Measurements from ENCODE around the gene TNS1. TPM values are rescaled to one million over a fixed set of nuclear protein-coding genes. Genes with fewer than 3 reads are reported as not detected.

Gene TNS1
- total and polyA plus RNA-seq, 10 of the 15 experiments (the other 5 are each of a cell fraction or from before 2014, with no cell fraction given), result 0.05 to 0.44 TPM; not detected in 8

GRCh38 chr2:217798191-217798590 lies 204.6 kb downstream of the TNS1 start:
- H3K9ac ChIP-seq (ENCODE audit: control insufficient read depth, insufficient read depth, low read length), result no peak overlapping the region
- ATAC-seq (no peak), DNase-seq (ENCODE audit: low read depth, low spot score) (no peak), FAIRE-seq (no peak)
- CTCF ChIA-PET, result interaction anchor here (0.6 to 3.6 kb wide), 5 partner anchors 8 to 165 kb away, joined by 3 to 15 read pairs (median 4); no protein-coding TSS in a partner anchor
- intact Hi-C loops (cut with micrococcal nuclease; ENCODE audit: unreplicated experiment) (no loop called here), in situ Hi-C loops (cut with MboI) (no loop called here)
- BruUV-seq (replicated peaks), result no TSS peak
- no peak overlapping the region for H3K4me3 ChIP-seq
- POLR2A ChIA-PET, result no interaction called here
- H4K20me1 ChIP-seq (ENCODE audit: control insufficient read depth, insufficient read depth), result no peaks in the 10 kb centered on the region
- peaks cover 4% of the 10 kb centered on the region for H3K4me1 ChIP-seq (ENCODE audit: control insufficient read depth, insufficient read depth, low read length)
- H3K4me2 ChIP-seq (ENCODE audit: control insufficient read depth, insufficient read depth), result no peak overlapping the region
- no peaks in the 10 kb centered on the region for H3K79me2 ChIP-seq (ENCODE audit: control insufficient read depth, insufficient read depth, low read length)
- TF ChIP-seq STAT1 (conservative IDR thresholded peaks at IDR 0.05) (no peak), DPF2 (IDR thresholded peaks at IDR 0.05) (no peak), CREB1 (IDR thresholded peaks at IDR 0.05; ENCODE audit: low read depth) (no peak), NR2C1 (IDR thresholded peaks at IDR 0.05) (no peak), CBX3 (IDR thresholded peaks at IDR 0.05; ENCODE audit: borderline replicate concordance, low read depth) (no peak), HDAC6 (IDR thresholded peaks at IDR 0.05; ENCODE audit: unreplicated experiment) (no peak), EP300 (IDR thresholded peaks at IDR 0.05; ENCODE audit: borderline replicate concordance in 1 of 2, control insufficient read depth in 1 of 2, low read depth in 2 of 2, low read length in 2 of 2) (no peak)
- SMC1A ChIA-PET (ENCODE audit: uncharacterized antibody, unreplicated experiment), result interaction anchor here (1.1 kb wide), 1 partner anchor 11 kb away, joined by 3 read pairs; no protein-coding TSS in a partner anchor
- no peaks in the 10 kb centered on the region for H3K36me3 ChIP-seq (ENCODE audit: control insufficient read depth in 2 of 2, insufficient read depth in 2 of 2, low read length in 1 of 2)
- RAD21 ChIA-PET (ENCODE audit: unreplicated experiment), result no interaction called here
- no peak overlapping the region for H2AFZ ChIP-seq (ENCODE audit: control insufficient read depth, low read depth, low read length)
- H3K27me3 ChIP-seq (replicated peaks in 1 of 2; ENCODE audit: control insufficient read depth in 2 of 2, insufficient read depth in 2 of 2, low read length in 1 of 2), result no peaks in the 10 kb centered on the region
- WGBS (ENCODE audit: insufficient coverage, insufficient replicate concordance, low lambda C conversion rate, missing lambda C conversion rate), result 54% methylated on average over 7 of the region's 7 CpGs
- no peak overlapping the region for H3K27ac ChIP-seq (ENCODE audit: control insufficient read depth, insufficient read depth)
- no peaks in the 10 kb centered on the region for H3K9me3 ChIP-seq (replicated peaks; ENCODE audit: control insufficient read depth, insufficient read depth, low read length)

- no peak for DNase-seq (ENCODE audit: low read depth, low spot score)
- Histone ChIP-seq H3K9ac (ENCODE audit: control insufficient read depth, insufficient read depth, low read length) (no peak overlapping the region), H3K36me3 (ENCODE audit: control insufficient read depth in 2 of 2, insufficient read depth in 2 of 2, low read length in 1 of 2) (no peaks in the 10 kb centered on the region), H3K79me2 (ENCODE audit: control insufficient read depth, insufficient read depth, low read length) (no peaks in the 10 kb centered on the region), H3K27me3 (replicated peaks in 1 of 2; ENCODE audit: control insufficient read depth in 2 of 2, insufficient read depth in 2 of 2, low read length in 1 of 2) (no peaks in the 10 kb centered on the region), H3K9me3 (replicated peaks; ENCODE audit: control insufficient read depth, insufficient read depth, low read length) (no peaks in the 10 kb centered on the region), H4K20me1 (ENCODE audit: control insufficient read depth, insufficient read depth) (no peaks in the 10 kb centered on the region), H3K4me3 (no peak overlapping the region), H3K4me2 (ENCODE audit: control insufficient read depth, insufficient read depth) (no peak overlapping the region), H3K4me1 (ENCODE audit: control insufficient read depth, insufficient read depth, low read length) (peaks cover 4% of the 10 kb centered on the region), H2AFZ (ENCODE audit: control insufficient read depth, low read depth, low read length) (no peak overlapping the region), H3K27ac (ENCODE audit: control insufficient read depth, insufficient read depth) (no peak overlapping the region)
- RAD21 ChIA-PET (ENCODE audit: unreplicated experiment), result no interaction called here
- POLR2A ChIA-PET, result no interaction called here
- CTCF ChIA-PET, result interaction anchor here (0.6 to 3.6 kb wide), 3 partner anchors 11 to 166 kb away, joined by 3 to 15 read pairs (median 4); no protein-coding TSS in a partner anchor
- in situ Hi-C loops (cut with MboI), result no loop called here
- FAIRE-seq, result no peak
- no TSS peak for BruUV-seq (replicated peaks)
- ATAC-seq, result no peak
- 29% methylated on average over 8 of the region's 8 CpGs for WGBS (ENCODE audit: insufficient coverage, insufficient replicate concordance, low lambda C conversion rate, missing lambda C conversion rate)
- SMC1A ChIA-PET (ENCODE audit: uncharacterized antibody, unreplicated experiment), result interaction anchor here (1.1 kb wide), 1 partner anchor 11 kb away, joined by 3 read pairs; no protein-coding TSS in a partner anchor
- intact Hi-C loops (cut with micrococcal nuclease; ENCODE audit: unreplicated experiment), result no loop called here
- TF ChIP-seq NR2C2 (IDR thresholded peaks at IDR 0.05; ENCODE audit: borderline replicate concordance, control insufficient read depth, insufficient read length, low read depth), result no peak
- no peak for TF ChIP-seq RB1 (IDR thresholded peaks at IDR 0.05; ENCODE audit: borderline replicate concordance)
- TF ChIP-seq SIN3A (IDR thresholded peaks at IDR 0.05; ENCODE audit: low read depth, low read length), result no peak
- no peak for TF ChIP-seq IKZF2 (IDR thresholded peaks at IDR 0.05)
- TF ChIP-seq POLR2A (IDR thresholded peaks at IDR 0.05; ENCODE audit: low read depth, low read length), result no peak
- no peak for TF ChIP-seq ZBTB40 (IDR thresholded peaks at IDR 0.05; ENCODE audit: borderline replicate concordance)
- no peak for TF ChIP-seq TAF1 (IDR thresholded peaks at IDR 0.05; ENCODE audit: borderline replicate concordance, low read depth, low read length)
- no peak for TF ChIP-seq HDGF (IDR thresholded peaks at IDR 0.05)
- no peak for TF ChIP-seq PAX8 (IDR thresholded peaks at IDR 0.05)
- TF ChIP-seq CHD4 (IDR thresholded peaks at IDR 0.05), result no peak
Measured at GRCh38 chr2:217797661-217798069, 205.1 kb downstream of the TNS1 start.
